ENCODE data around the gene FAM227B.
"Not testable (repeated sequence)": the region's sequence is repeated elsewhere in the genome, so short reads cannot be mapped to it uniquely, and the experiment has no call there.

FAM227B gene

GRCh38 chr15:49412797-49413196, 207.8 kb downstream of the FAM227B start:
- no peak overlapping the region for H2BK15ac ChIP-seq (replicated peaks; ENCODE audit: low read depth)
- no peak overlapping the region for H3K9ac ChIP-seq (ENCODE audit: low read length)
- no peak overlapping the region for H3K23ac ChIP-seq (ENCODE audit: low read length)
- H3K27me3 ChIP-seq (ENCODE audit: insufficient read depth, low read length, poor library complexity): no peaks in the 10 kb centered on the region
- H3K79me1 ChIP-seq (ENCODE audit: low read length): no peaks in the 10 kb centered on the region
- H2AK5ac ChIP-seq (ENCODE audit: low read length): no peak overlapping the region
- no peak for DNase-seq
- no peak overlapping the region for H2BK5ac ChIP-seq (ENCODE audit: low read length)
- no peak overlapping the region for H4K5ac ChIP-seq (ENCODE audit: low read length)
- H3K56ac ChIP-seq (ENCODE audit: low read length): no peak overlapping the region
- no peaks in the 10 kb centered on the region for H3K4me1 ChIP-seq (ENCODE audit: control insufficient read depth, low read depth, low read length)
- no peak overlapping the region for H3K4me2 ChIP-seq (ENCODE audit: low read length)
- H4K8ac ChIP-seq (ENCODE audit: low read depth, low read length): no peak overlapping the region
- H3K36me3 ChIP-seq (ENCODE audit: control insufficient read depth, insufficient read depth, low read length): no peaks in the 10 kb centered on the region
- H3K4ac ChIP-seq (ENCODE audit: low read depth, low read length): no peak overlapping the region
- no peak overlapping the region for H3K18ac ChIP-seq (ENCODE audit: low read length)
- no peak overlapping the region for H3K27ac ChIP-seq (ENCODE audit: low read depth, low read length)
- H2BK120ac ChIP-seq (ENCODE audit: low read depth, low read length): no peak overlapping the region
- H3K79me2 ChIP-seq (ENCODE audit: control insufficient read depth, insufficient read depth, low read length): no peaks in the 10 kb centered on the region
- H3K4me3 ChIP-seq (ENCODE audit: low read length): no peak overlapping the region

- Histone ChIP-seq H3K23ac (ENCODE audit: low read length) (no peak overlapping the region), H3K18ac (ENCODE audit: low read length) (no peak overlapping the region), H3K79me2 (ENCODE audit: control insufficient read depth, insufficient read depth, low read length) (no peaks in the 10 kb centered on the region), H3K4me1 (ENCODE audit: control insufficient read depth, low read depth, low read length) (no peaks in the 10 kb centered on the region), H3K9ac (ENCODE audit: low read length) (no peak overlapping the region), H3K27me3 (ENCODE audit: insufficient read depth, low read length, poor library complexity) (no peaks in the 10 kb centered on the region), H3K4ac (ENCODE audit: low read depth, low read length) (no peak overlapping the region), H2BK15ac (replicated peaks; ENCODE audit: low read depth) (no peak overlapping the region), H3K4me2 (ENCODE audit: low read length) (no peak overlapping the region), H2BK5ac (ENCODE audit: low read length) (no peak overlapping the region), H2AK5ac (ENCODE audit: low read length) (no peak overlapping the region), H4K5ac (ENCODE audit: low read length) (no peak overlapping the region), H3K56ac (ENCODE audit: low read length) (no peak overlapping the region), H3K79me1 (ENCODE audit: low read length) (no peaks in the 10 kb centered on the region), H3K4me3 (ENCODE audit: low read length) (no peak overlapping the region), H2BK120ac (ENCODE audit: low read depth, low read length) (no peak overlapping the region), H3K36me3 (ENCODE audit: control insufficient read depth, insufficient read depth, low read length) (no peaks in the 10 kb centered on the region), H4K8ac (ENCODE audit: low read depth, low read length) (no peak overlapping the region), H3K27ac (ENCODE audit: low read depth, low read length) (no peak overlapping the region)
- no peak for DNase-seq
Observed at GRCh38 chr15:49410641-49411040, 210.0 kb downstream of the FAM227B start.

DNA sequence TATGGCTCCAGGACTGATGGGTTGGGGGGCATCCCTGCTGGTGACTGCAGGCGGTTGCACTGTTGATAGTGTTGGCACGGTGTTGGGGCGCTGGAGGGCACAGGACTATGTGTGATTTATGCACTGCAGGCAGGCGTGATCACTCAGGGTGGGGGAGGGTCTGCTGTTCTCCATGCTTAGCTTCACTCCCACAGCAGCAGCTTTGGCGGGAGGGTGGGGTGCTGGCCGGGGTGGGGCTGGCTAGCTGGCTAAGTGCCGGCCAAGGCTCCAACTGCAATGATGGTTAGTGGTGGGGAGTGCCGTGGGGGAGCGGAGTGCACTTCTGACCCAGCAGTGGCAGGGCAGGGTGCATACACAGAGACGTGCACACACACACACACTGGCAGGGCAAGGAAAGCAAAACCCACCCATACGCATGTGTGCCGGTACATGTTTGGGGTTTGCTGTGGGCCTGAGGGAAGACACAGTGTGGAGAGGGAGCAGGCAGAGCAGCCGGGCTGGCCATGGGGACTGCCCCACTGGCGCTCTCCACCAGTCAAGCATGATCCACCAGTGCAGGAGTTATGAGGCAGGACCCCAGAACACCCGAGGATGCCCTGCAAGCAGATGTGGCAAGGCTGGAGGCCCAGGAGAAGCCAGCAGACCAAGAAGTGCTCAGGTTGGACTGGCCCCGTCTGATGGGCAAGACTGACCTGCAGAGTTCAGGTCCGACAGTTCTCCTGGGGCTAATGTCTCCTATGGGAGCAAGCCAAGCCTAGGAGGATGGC, 214.1 kb downstream of the FAM227B start:
- DNase-seq: no peak
- Histone ChIP-seq H3K9ac (ENCODE audit: low read length) (no peak overlapping the region), H3K4me3 (ENCODE audit: low read length) (no peak overlapping the region), H3K27me3 (ENCODE audit: insufficient read depth, low read length, poor library complexity) (no peaks in the 10 kb centered on the region), H3K4me2 (ENCODE audit: low read length) (no peak overlapping the region), H3K27ac (ENCODE audit: low read depth, low read length) (no peak overlapping the region), H3K56ac (ENCODE audit: low read length) (no peak overlapping the region), H3K18ac (ENCODE audit: low read length) (no peak overlapping the region), H3K4ac (ENCODE audit: low read depth, low read length) (no peak overlapping the region), H2AK5ac (ENCODE audit: low read length) (no peak overlapping the region), H3K36me3 (ENCODE audit: control insufficient read depth, insufficient read depth, low read length) (no peaks in the 10 kb centered on the region), H2BK15ac (replicated peaks; ENCODE audit: low read depth) (no peak overlapping the region), H2BK120ac (ENCODE audit: low read depth, low read length) (no peak overlapping the region), H4K5ac (ENCODE audit: low read length) (no peak overlapping the region), H2BK5ac (ENCODE audit: low read length) (no peak overlapping the region), H3K79me1 (ENCODE audit: low read length) (no peaks in the 10 kb centered on the region), H4K8ac (ENCODE audit: low read depth, low read length) (no peak overlapping the region), H3K23ac (ENCODE audit: low read length) (no peak overlapping the region), H3K4me1 (ENCODE audit: control insufficient read depth, low read depth, low read length) (no peaks in the 10 kb centered on the region), H3K79me2 (ENCODE audit: control insufficient read depth, insufficient read depth, low read length) (no peaks in the 10 kb centered on the region)
- no CpG with 5 or more reads among the region's 17 CpGs for WGBS (ENCODE audit: extremely low coverage, insufficient coverage, low lambda C conversion rate)

GRCh38 chr15:49402515-49403296, 217.9 kb downstream of the FAM227B start:
- H3K9ac ChIP-seq (ENCODE audit: low read length); H3K4me3 ChIP-seq (ENCODE audit: low read length); H3K23ac ChIP-seq (ENCODE audit: low read length); H3K79me2 ChIP-seq (ENCODE audit: control insufficient read depth, insufficient read depth, low read length); H4K8ac ChIP-seq (ENCODE audit: low read depth, low read length); H3K56ac ChIP-seq (ENCODE audit: low read length); H3K79me1 ChIP-seq (ENCODE audit: low read length); H3K4me1 ChIP-seq (ENCODE audit: control insufficient read depth, low read depth, low read length); H3K4me2 ChIP-seq (ENCODE audit: low read length); H3K18ac ChIP-seq (ENCODE audit: low read length); H2BK120ac ChIP-seq (ENCODE audit: low read depth, low read length); H3K4ac ChIP-seq (ENCODE audit: low read depth, low read length); H3K27me3 ChIP-seq (ENCODE audit: insufficient read depth, low read length, poor library complexity); H2AK5ac ChIP-seq (ENCODE audit: low read length); DNase-seq; H4K5ac ChIP-seq (ENCODE audit: low read length); H2BK15ac ChIP-seq (replicated peaks; ENCODE audit: low read depth); H2BK5ac ChIP-seq (ENCODE audit: low read length); H3K36me3 ChIP-seq (ENCODE audit: control insufficient read depth, insufficient read depth, low read length); H3K27ac ChIP-seq (ENCODE audit: low read depth, low read length): not testable (repeated sequence)
- WGBS (ENCODE audit: extremely low coverage, insufficient coverage, low lambda C conversion rate): no CpG with 5 or more reads among the region's 5 CpGs

DNA sequence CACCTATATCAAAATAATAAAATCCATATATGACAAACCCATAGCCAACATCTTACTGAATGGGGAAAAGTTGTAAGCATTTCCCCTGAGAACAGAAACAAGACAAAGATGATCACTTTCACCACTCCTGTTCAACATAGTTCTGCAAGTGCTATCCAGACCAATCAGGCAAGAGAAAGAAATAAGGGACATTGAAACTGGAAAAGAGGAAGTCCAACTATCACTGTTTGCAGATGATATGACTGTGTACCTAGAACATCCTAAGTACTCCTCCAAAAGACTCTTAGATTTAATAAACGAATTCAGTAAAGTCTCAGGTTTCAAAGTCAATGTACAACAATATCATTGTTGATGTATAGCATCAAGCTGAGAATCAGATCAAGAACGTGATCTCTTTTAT, 233.1 kb downstream of the FAM227B start:
- Histone ChIP-seq H3K18ac (ENCODE audit: low read length) (no peak overlapping the region), H3K9ac (ENCODE audit: low read length) (no peak overlapping the region), H2AK5ac (ENCODE audit: low read length) (no peak overlapping the region), H3K79me1 (ENCODE audit: low read length) (no peaks in the 10 kb centered on the region), H3K27ac (ENCODE audit: low read depth, low read length) (no peak overlapping the region), H2BK5ac (ENCODE audit: low read length) (no peak overlapping the region), H3K79me2 (ENCODE audit: control insufficient read depth, insufficient read depth, low read length) (no peaks in the 10 kb centered on the region), H3K23ac (ENCODE audit: low read length) (no peak overlapping the region), H3K36me3 (ENCODE audit: control insufficient read depth, insufficient read depth, low read length) (no peaks in the 10 kb centered on the region), H4K8ac (ENCODE audit: low read depth, low read length) (no peak overlapping the region), H3K27me3 (ENCODE audit: insufficient read depth, low read length, poor library complexity) (no peaks in the 10 kb centered on the region), H3K4me3 (ENCODE audit: low read length) (no peak overlapping the region), H2BK15ac (replicated peaks; ENCODE audit: low read depth) (no peak overlapping the region), H3K4ac (ENCODE audit: low read depth, low read length) (no peak overlapping the region), H2BK120ac (ENCODE audit: low read depth, low read length) (no peak overlapping the region), H3K4me2 (ENCODE audit: low read length) (no peak overlapping the region), H3K4me1 (ENCODE audit: control insufficient read depth, low read depth, low read length) (no peaks in the 10 kb centered on the region), H3K56ac (ENCODE audit: low read length) (no peak overlapping the region), H4K5ac (ENCODE audit: low read length) (no peak overlapping the region)
- no CpG with 5 or more reads among the region's 2 CpGs for WGBS (ENCODE audit: extremely low coverage, insufficient coverage, low lambda C conversion rate)
- DNase-seq: no peak
